B cell (primary cell): Measurements from ENCODE around the gene RETREG2.

ENCODE experiments used
- EZH2 ChIP-seq: IDR thresholded peaks from 2 replicates; pipeline ENCODE4 v1.6.1; 2012; ENCODE audit warnings: borderline replicate concordance, low read depth, mild to moderate bottlenecking, moderate library complexity, low read length; ENCODE audit not compliant: insufficient read depth, poor library complexity, severe bottlenecking
- TF ChIP-seq, protein P1 (sequence below): fragments of 200-600 bp; IDR thresholded peaks from one replicate; pipeline ENCODE4 v1.8.0; 2022; ENCODE audit warnings: antibody characterized with exemption, mild to moderate bottlenecking

DNA sequence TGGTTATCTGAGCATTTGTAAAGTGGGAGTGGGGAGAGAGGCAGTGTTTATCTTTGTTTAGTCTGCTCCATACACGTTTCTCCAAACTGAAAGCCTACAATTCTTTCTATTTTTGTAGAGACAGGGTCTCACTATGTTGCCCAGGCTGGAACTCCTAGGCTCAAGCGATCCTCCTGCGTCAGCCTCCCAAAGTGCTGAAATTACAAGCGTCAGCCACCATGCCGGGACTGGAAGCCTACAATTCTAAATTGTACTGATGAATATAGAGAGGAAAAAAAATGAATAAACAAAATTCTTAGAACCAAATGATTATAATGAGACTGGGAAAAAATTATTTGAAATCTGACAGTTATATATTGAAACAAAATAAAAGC lies 27.1 kb downstream of the RETREG2 start:
- TF ChIP-seq, protein P1, sequence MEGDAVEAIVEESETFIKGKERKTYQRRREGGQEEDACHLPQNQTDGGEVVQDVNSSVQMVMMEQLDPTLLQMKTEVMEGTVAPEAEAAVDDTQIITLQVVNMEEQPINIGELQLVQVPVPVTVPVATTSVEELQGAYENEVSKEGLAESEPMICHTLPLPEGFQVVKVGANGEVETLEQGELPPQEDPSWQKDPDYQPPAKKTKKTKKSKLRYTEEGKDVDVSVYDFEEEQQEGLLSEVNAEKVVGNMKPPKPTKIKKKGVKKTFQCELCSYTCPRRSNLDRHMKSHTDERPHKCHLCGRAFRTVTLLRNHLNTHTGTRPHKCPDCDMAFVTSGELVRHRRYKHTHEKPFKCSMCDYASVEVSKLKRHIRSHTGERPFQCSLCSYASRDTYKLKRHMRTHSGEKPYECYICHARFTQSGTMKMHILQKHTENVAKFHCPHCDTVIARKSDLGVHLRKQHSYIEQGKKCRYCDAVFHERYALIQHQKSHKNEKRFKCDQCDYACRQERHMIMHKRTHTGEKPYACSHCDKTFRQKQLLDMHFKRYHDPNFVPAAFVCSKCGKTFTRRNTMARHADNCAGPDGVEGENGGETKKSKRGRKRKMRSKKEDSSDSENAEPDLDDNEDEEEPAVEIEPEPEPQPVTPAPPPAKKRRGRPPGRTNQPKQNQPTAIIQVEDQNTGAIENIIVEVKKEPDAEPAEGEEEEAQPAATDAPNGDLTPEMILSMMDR: no peak
- no peak for TF ChIP-seq EZH2
